VCaP (cell line): ENCODE measurements around the gene TCF7.

Experiments used
- H3K27ac ChIP-seq: fragments of 450-650 bp; 2 replicates; pipeline ENCODE4 v1.5.1; 2017
- CTCF ChIP-seq: fragments of 450-650 bp; conservative IDR thresholded peaks from 2 replicates; pipeline ENCODE4 v1.5.1; 2017; ENCODE audit warnings: mild to moderate bottlenecking, moderate library complexity

The TCF7 gene

GRCh38 chr5:134116286-134116685 is 1.8 kb downstream of the TCF7 start:
- TF ChIP-seq CTCF, result no peak
- no peak overlapping the region for H3K27ac ChIP-seq

- TF ChIP-seq CTCF, result no peak
- H3K27ac ChIP-seq, result no peak overlapping the region
Observed at GRCh38 chr5:134116789-134117761, 2.6 kb downstream of the TCF7 start.

- no peak for TF ChIP-seq CTCF
- H3K27ac ChIP-seq, result no peak overlapping the region
Observed at GRCh38 chr5:134118212-134118835, 3.8 kb downstream of the TCF7 start.

GRCh38 chr5:134119720-134120119 is 5.2 kb downstream of the TCF7 start:
- H3K27ac ChIP-seq, result no peak overlapping the region
- no peak for TF ChIP-seq CTCF

- no peak for TF ChIP-seq CTCF
- no peak overlapping the region for H3K27ac ChIP-seq
Observed at GRCh38 chr5:134120386-134121138, 6.1 kb downstream of the TCF7 start.

- no peak overlapping the region for H3K27ac ChIP-seq
- no peak for TF ChIP-seq CTCF
Observed at GRCh38 chr5:134122530-134122929, 8.0 kb downstream of the TCF7 start.

GRCh38 chr5:134123360-134123759 is 8.9 kb downstream of the TCF7 start:
- no peak overlapping the region for H3K27ac ChIP-seq
- TF ChIP-seq CTCF, result no peak
